ENCODE data around the gene TOR1AIP2. TPM values are rescaled to one million over a fixed set of nuclear protein-coding genes. Genes with fewer than 3 reads are reported as not detected.

Gene TOR1AIP2
- total and polyA plus RNA-seq, 10 of the 15 experiments (the other 5 are each of a cell fraction or from before 2014, with no cell fraction given): 5.3 to 38.9 (median 15.4) TPM

DNA sequence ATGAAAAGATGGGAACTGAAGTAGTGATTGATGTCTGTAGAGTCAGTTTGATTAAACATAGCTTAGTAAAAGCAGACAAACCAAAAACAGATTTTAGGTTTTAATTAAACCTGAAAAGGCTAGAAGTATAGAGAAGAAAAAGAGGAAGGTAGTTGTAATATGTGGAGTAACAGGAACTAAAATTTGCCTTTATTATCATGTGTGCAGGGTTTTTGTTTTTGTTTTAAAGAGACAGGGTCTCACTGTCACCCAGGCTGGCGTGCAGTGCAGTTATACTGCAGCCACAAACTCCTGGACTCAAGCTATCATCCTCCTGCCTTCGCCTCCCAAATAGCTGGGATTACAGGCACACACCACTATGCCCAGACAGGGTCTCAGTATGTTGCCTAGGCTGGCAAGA is 10.5 kb upstream of the TOR1AIP2 start:
- intact Hi-C loops (cut with micrococcal nuclease; ENCODE audit: unreplicated experiment): no loop called here
- CTCF ChIA-PET: interaction anchor here (0.7 to 1.6 kb wide), 9 partner anchors 9 to 291 kb away, joined by 3 to 6 read pairs (median 4); no protein-coding TSS in a partner anchor
- H3K36me3 ChIP-seq (ENCODE audit: control insufficient read depth in 2 of 2, insufficient read depth in 2 of 2, low read length in 1 of 2): peaks cover 0 to 7% of the 10 kb centered on the region in 2 experiments; a peak in 2 of 4 replicates

More for the DNA sequence above, 10.5 kb upstream of the TOR1AIP2 start:
- Histone ChIP-seq H3K27me3 (replicated peaks in 1 of 2; ENCODE audit: control insufficient read depth in 2 of 2, insufficient read depth in 2 of 2, low read length in 1 of 2) (no peaks in the 10 kb centered on the region), H3K4me3 (peak overlapping the region; percentile 24; the same call in 1 of the 2 replicates), H3K9me3 (replicated peaks; ENCODE audit: control insufficient read depth, insufficient read depth, low read length) (no peaks in the 10 kb centered on the region), H3K27ac (ENCODE audit: control insufficient read depth, insufficient read depth) (no peak overlapping the region), H2AFZ (ENCODE audit: control insufficient read depth, low read depth, low read length) (no peak overlapping the region), H4K20me1 (ENCODE audit: control insufficient read depth, insufficient read depth) (no peaks in the 10 kb centered on the region), H3K4me1 (ENCODE audit: control insufficient read depth, insufficient read depth, low read length) (no peaks in the 10 kb centered on the region), H3K9ac (ENCODE audit: control insufficient read depth, insufficient read depth, low read length) (no peak overlapping the region), H3K79me2 (ENCODE audit: control insufficient read depth, insufficient read depth, low read length) (peaks cover 29% of the 10 kb centered on the region), H3K4me2 (ENCODE audit: control insufficient read depth, insufficient read depth) (peak overlapping the region; percentile 17)
- ATAC-seq (peak; percentile 41), DNase-seq (ENCODE audit: low read depth, low spot score) (no peak), FAIRE-seq (peak; percentile 75)
- 70% methylated on average over 2 of the region's 2 CpGs for WGBS (ENCODE audit: insufficient coverage, insufficient replicate concordance, low lambda C conversion rate, missing lambda C conversion rate)
- no TSS peak for BruUV-seq (replicated peaks)
- in situ Hi-C loops (cut with MboI): no loop called here
- POLR2A ChIA-PET: interaction anchor here (0.6 to 1.4 kb wide), 4 partner anchors 8 to 66 kb away, joined by 3 to 4 read pairs (median 3); partner anchors contain the start of gene CEP350
- SMC1A ChIA-PET (ENCODE audit: uncharacterized antibody, unreplicated experiment): interaction anchor here (1.0 to 2.2 kb wide), 9 partner anchors 10 to 160 kb away, joined by 3 to 9 read pairs (median 3); no protein-coding TSS in a partner anchor
- peak; percentile 1; the same call in 1 of the 2 replicates for TF ChIP-seq ZNF24 (IDR thresholded peaks at IDR 0.05)
- TF ChIP-seq, protein P1, sequence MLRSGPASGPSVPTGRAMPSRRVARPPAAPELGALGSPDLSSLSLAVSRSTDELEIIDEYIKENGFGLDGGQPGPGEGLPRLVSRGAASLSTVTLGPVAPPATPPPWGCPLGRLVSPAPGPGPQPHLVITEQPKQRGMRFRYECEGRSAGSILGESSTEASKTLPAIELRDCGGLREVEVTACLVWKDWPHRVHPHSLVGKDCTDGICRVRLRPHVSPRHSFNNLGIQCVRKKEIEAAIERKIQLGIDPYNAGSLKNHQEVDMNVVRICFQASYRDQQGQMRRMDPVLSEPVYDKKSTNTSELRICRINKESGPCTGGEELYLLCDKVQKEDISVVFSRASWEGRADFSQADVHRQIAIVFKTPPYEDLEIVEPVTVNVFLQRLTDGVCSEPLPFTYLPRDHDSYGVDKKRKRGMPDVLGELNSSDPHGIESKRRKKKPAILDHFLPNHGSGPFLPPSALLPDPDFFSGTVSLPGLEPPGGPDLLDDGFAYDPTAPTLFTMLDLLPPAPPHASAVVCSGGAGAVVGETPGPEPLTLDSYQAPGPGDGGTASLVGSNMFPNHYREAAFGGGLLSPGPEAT (IDR thresholded peaks at IDR 0.05; ENCODE audit: low read depth): peak; percentile 15; the same call in 1 of the 2 replicates
- TF ChIP-seq CREM (IDR thresholded peaks at IDR 0.05; ENCODE audit: low read depth): no peak
- no peak for TF ChIP-seq BACH1 (IDR thresholded peaks at IDR 0.05; ENCODE audit: borderline replicate concordance)
- RAD21 ChIA-PET (ENCODE audit: unreplicated experiment): interaction anchor here (0.9 kb wide), 1 partner anchor 12 kb away, joined by 4 read pairs; no protein-coding TSS in a partner anchor
